ENCODE results near the gene FUT1. TPM values are rescaled to one million over a fixed set of nuclear protein-coding genes. Genes with fewer than 3 reads are reported as not detected.

The FUT1 gene
- total and polyA plus RNA-seq, 4 donors, result 0.48 to 6.8 (median 1.0) TPM

GRCh38 chr19:48702701-48703100 is 49.7 kb downstream of the FUT1 start:
- DNase-seq (ENCODE audit: low spot score), result no peak
- H3K36me3 ChIP-seq (ENCODE audit: control insufficient read depth in 4 of 4, insufficient read depth in 3 of 4, low read depth in 1 of 4, low read length in 3 of 4), result no peaks in the 10 kb centered on the region
- 97% methylated on average over 13 of the region's 13 CpGs for WGBS

GRCh38 chr19:48698046-48698445 is 54.4 kb downstream of the FUT1 start:
- Histone ChIP-seq H3K27ac (ENCODE audit: low read depth in 1 of 2, low read length in 2 of 2) (no peak overlapping the region), H3K4me1 (ENCODE audit: control insufficient read depth in 4 of 4, insufficient read depth in 4 of 4, low read length in 3 of 4) (peaks cover 0 to 6% (median 2%) of the 10 kb centered on the region in 4 donors), H3K9me3 (ENCODE audit: control insufficient read depth in 4 of 4, low read length in 3 of 4) (no peaks in the 10 kb centered on the region), H3K9ac (ENCODE audit: low read depth in 1 of 2, low read length in 2 of 2) (no peak overlapping the region), H3K4me3 (ENCODE audit: low read depth in 1 of 3, low read length in 3 of 3) (no peak overlapping the region), H3K27me3 (ENCODE audit: control insufficient read depth in 4 of 4, insufficient read depth in 4 of 4, low read length in 3 of 4) (no peaks in the 10 kb centered on the region), H3K36me3 (ENCODE audit: control insufficient read depth in 4 of 4, insufficient read depth in 3 of 4, low read depth in 1 of 4, low read length in 3 of 4) (no peaks in the 10 kb centered on the region)
- 69% methylated on average over 4 of the region's 4 CpGs for WGBS
- no peak for DNase-seq (ENCODE audit: low spot score)
- TF ChIP-seq FOXA2 (IDR thresholded peaks at IDR 0.05) (no peak), NR2F2 (IDR thresholded peaks at IDR 0.05) (peak; percentile 85)

More at GRCh38 chr19:48702701-48703100, 49.7 kb downstream of the FUT1 start:
- Histone ChIP-seq H3K4me3 (ENCODE audit: low read depth in 1 of 3, low read length in 3 of 3) (no peak overlapping the region), H3K27me3 (ENCODE audit: control insufficient read depth in 4 of 4, insufficient read depth in 4 of 4, low read length in 3 of 4) (no peaks in the 10 kb centered on the region), H3K9me3 (ENCODE audit: control insufficient read depth in 4 of 4, low read length in 3 of 4) (no peaks in the 10 kb centered on the region), H3K27ac (ENCODE audit: low read depth in 1 of 2, low read length in 2 of 2) (no peak overlapping the region), H3K4me1 (ENCODE audit: control insufficient read depth in 4 of 4, insufficient read depth in 4 of 4, low read length in 3 of 4) (no peaks in the 10 kb centered on the region), H3K9ac (ENCODE audit: low read depth in 1 of 2, low read length in 2 of 2) (no peak overlapping the region)
- TF ChIP-seq TAF1 (conservative IDR thresholded peaks at IDR 0.05) (no peak), FOXA1 (IDR thresholded peaks at IDR 0.05) (no peak), NR2F2 (IDR thresholded peaks at IDR 0.05) (no peak), RXRA (IDR thresholded peaks at IDR 0.05) (no peak), JUND (IDR thresholded peaks at IDR 0.05) (no peak), FOXA2 (IDR thresholded peaks at IDR 0.05) (no peak), RAD21 (IDR thresholded peaks at IDR 0.05) (no peak), SP1 (IDR thresholded peaks at IDR 0.05) (no peak), HNF4A (conservative IDR thresholded peaks at IDR 0.05) (no peak), CTCF (IDR thresholded peaks at IDR 0.05; ENCODE audit: low read depth, low read length, missing input control) (no peak), ZBTB33 (IDR thresholded peaks at IDR 0.05) (no peak), ATF3 (IDR thresholded peaks at IDR 0.05) (no peak), EGR1 (IDR thresholded peaks at IDR 0.05; ENCODE audit: low read depth in 2 of 2) (no peak), MAX (IDR thresholded peaks at IDR 0.05) (no peak)

Small RNAs within 50 kb of the gene (small RNA-seq; reads per million reads assigned to genes)
- not detected for gene RNU6-317P

Other genes starting within 250 kb of the FUT1 start
- gene LMTK3, start 240.8 kb downstream of the FUT1 start, total RNA-seq, result under 1 TPM in 1 of 2 donors, not detected in 1; 0.08 TPM
- gene LMTK3, start 240.8 kb downstream of the FUT1 start, polyA plus RNA-seq, result under 1 TPM in 1 of 2 donors, not detected in 1; 0.08 TPM
- not detected for gene SULT2B1, start 200.5 kb downstream of the FUT1 start, total RNA-seq
- gene SULT2B1, start 200.5 kb downstream of the FUT1 start, polyA plus RNA-seq, result under 1 TPM; 0.14 to 0.24 TPM
- gene SPACA4, start 145.9 kb downstream of the FUT1 start, total RNA-seq, result not detected
- not detected for gene SPACA4, start 145.9 kb downstream of the FUT1 start, polyA plus RNA-seq
- gene FAM83E, start 137.6 kb downstream of the FUT1 start, total RNA-seq, result under 1 TPM; 0.33 to 0.42 TPM
- gene FAM83E, start 137.6 kb downstream of the FUT1 start, polyA plus RNA-seq, result under 1 TPM in 1 of 2 donors, not detected in 1; 0.20 TPM
- gene RPL18, start 133.5 kb downstream of the FUT1 start, total RNA-seq, result 100 to 1,000 TPM; 502 to 830 TPM
- 100 to 1,000 TPM; 276 to 670 TPM for gene RPL18, start 133.5 kb downstream of the FUT1 start, polyA plus RNA-seq
- gene SPHK2, start 133.1 kb downstream of the FUT1 start, total RNA-seq, result 10 to 100 TPM; 10.2 to 17.3 TPM
- gene SPHK2, start 133.1 kb downstream of the FUT1 start, polyA plus RNA-seq, result 10 to 100 TPM in 1 of 2 donors, 1 to 10 TPM in 1; 9.6 to 14.4 TPM
- 1 to 10 TPM; 2.3 to 4.5 TPM for gene DBP, start 115.3 kb downstream of the FUT1 start, total RNA-seq
- gene DBP, start 115.3 kb downstream of the FUT1 start, polyA plus RNA-seq, result 1 to 10 TPM; 1.2 to 1.3 TPM
- gene CA11, start 106.5 kb downstream of the FUT1 start, total RNA-seq, result under 1 TPM; 0.09 to 0.33 TPM
- 1 to 10 TPM in 1 of 2 donors, under 1 TPM in 1; 0.35 to 1.1 TPM for gene CA11, start 106.5 kb downstream of the FUT1 start, polyA plus RNA-seq
- under 1 TPM in 1 of 2 donors, not detected in 1; 0.08 TPM for gene NTN5, start 79.6 kb downstream of the FUT1 start, total RNA-seq
- under 1 TPM in 1 of 2 donors, not detected in 1; 0.09 TPM for gene NTN5, start 79.6 kb downstream of the FUT1 start, polyA plus RNA-seq
- under 1 TPM in 1 of 2 donors, not detected in 1; 0.05 TPM for gene FUT2, start 56.7 kb downstream of the FUT1 start, total RNA-seq
- under 1 TPM; 0.02 to 0.38 TPM for gene FUT2, start 56.7 kb downstream of the FUT1 start, polyA plus RNA-seq
- under 1 TPM; 0.08 to 0.09 TPM for gene MAMSTR, start 32.9 kb downstream of the FUT1 start, total RNA-seq
- gene MAMSTR, start 32.9 kb downstream of the FUT1 start, polyA plus RNA-seq, result under 1 TPM; 0.07 to 0.31 TPM
- 1 to 10 TPM; 4.8 to 5.4 TPM for gene RASIP1, start 12.0 kb downstream of the FUT1 start, total RNA-seq
- 1 to 10 TPM; 1.8 to 4.3 TPM for gene RASIP1, start 12.0 kb downstream of the FUT1 start, polyA plus RNA-seq
- gene IZUMO1, start 5.7 kb downstream of the FUT1 start, total RNA-seq, result under 1 TPM; 0.33 to 0.47 TPM
- not detected for gene IZUMO1, start 5.7 kb downstream of the FUT1 start, polyA plus RNA-seq
- 1 to 10 TPM in 1 of 2 donors, not detected in 1; 5.5 TPM for gene FGF21, start 2.9 kb upstream of the FUT1 start, total RNA-seq
- gene FGF21, start 2.9 kb upstream of the FUT1 start, polyA plus RNA-seq, result 10 to 100 TPM in 1 of 2 donors, 1 to 10 TPM in 1; 6.5 to 18.5 TPM
- gene BCAT2, start 58.4 kb upstream of the FUT1 start, total RNA-seq, result 1 to 10 TPM; 8.9 to 9.2 TPM
- 10 to 100 TPM in 1 of 2 donors, 1 to 10 TPM in 1; 7.8 to 35.8 TPM for gene BCAT2, start 58.4 kb upstream of the FUT1 start, polyA plus RNA-seq
- gene HSD17B14, start 83.8 kb upstream of the FUT1 start, total RNA-seq, result 10 to 100 TPM in 1 of 2 donors, 1 to 10 TPM in 1; 3.7 to 11.2 TPM
- gene HSD17B14, start 83.8 kb upstream of the FUT1 start, polyA plus RNA-seq, result 10 to 100 TPM in 1 of 2 donors, 1 to 10 TPM in 1; 4.9 to 12.6 TPM
- 1 to 10 TPM; 4.4 to 7.3 TPM for gene PLEKHA4, start 116.0 kb upstream of the FUT1 start, total RNA-seq
- 10 to 100 TPM in 1 of 2 donors, 1 to 10 TPM in 1; 5.3 to 17.2 TPM for gene PLEKHA4, start 116.0 kb upstream of the FUT1 start, polyA plus RNA-seq
- 10 to 100 TPM; 13.2 to 52.5 TPM for gene PPP1R15A, start 119.8 kb upstream of the FUT1 start, total RNA-seq
- 1 to 10 TPM; 5.6 to 9.3 TPM for gene PPP1R15A, start 119.8 kb upstream of the FUT1 start, polyA plus RNA-seq
- under 1 TPM in 1 of 2 donors, not detected in 1; 0.05 TPM for gene TULP2, start 146.1 kb upstream of the FUT1 start, total RNA-seq
- under 1 TPM; 0.03 to 0.19 TPM for gene TULP2, start 146.1 kb upstream of the FUT1 start, polyA plus RNA-seq
- 100 to 1,000 TPM; 196 to 280 TPM for gene NUCB1, start 147.7 kb upstream of the FUT1 start, total RNA-seq
- gene NUCB1, start 147.7 kb upstream of the FUT1 start, polyA plus RNA-seq, result 100 to 1,000 TPM; 186 to 775 TPM
- 1 to 10 TPM in 1 of 2 donors, not detected in 1; 1.3 TPM for gene DHDH, start 181.1 kb upstream of the FUT1 start, total RNA-seq
- under 1 TPM in 1 of 2 donors, not detected in 1; 0.16 TPM for gene DHDH, start 181.1 kb upstream of the FUT1 start, polyA plus RNA-seq
- gene BAX, start 202.2 kb upstream of the FUT1 start, total RNA-seq, result 10 to 100 TPM; 10.8 to 18.7 TPM
- gene BAX, start 202.2 kb upstream of the FUT1 start, polyA plus RNA-seq, result 10 to 100 TPM; 10.5 to 27.0 TPM
- gene FTL, start 212.7 kb upstream of the FUT1 start, total RNA-seq, result 1,000 to 10,000 TPM; 2,528 to 9,360 TPM
- over 10,000 TPM; 15,042 to 16,395 TPM for gene FTL, start 212.7 kb upstream of the FUT1 start, polyA plus RNA-seq
- gene GYS1, start 240.7 kb upstream of the FUT1 start, total RNA-seq, result 1 to 10 TPM; 8.4 to 8.7 TPM
- 1 to 10 TPM; 2.6 to 4.2 TPM for gene GYS1, start 240.7 kb upstream of the FUT1 start, polyA plus RNA-seq
- 10 to 100 TPM; 52.5 to 80.1 TPM for gene RUVBL2, start 241.2 kb upstream of the FUT1 start, total RNA-seq
- 10 to 100 TPM; 29.6 to 46.7 TPM for gene RUVBL2, start 241.2 kb upstream of the FUT1 start, polyA plus RNA-seq

Measured in liver (tissue), 10 donors.